HG03520 (cell line): ENCODE measurements around the gene CEMP1.

ENCODE experiments used
- ATAC-seq: cut with Tn5 transposase; IDR thresholded peaks from one replicate; pipeline ENCODE4 v1.9.1; 2021; ENCODE audit warnings: mild to moderate bottlenecking, moderate library complexity; ENCODE audit not compliant: unreplicated experiment

Gene CEMP1

DNA sequence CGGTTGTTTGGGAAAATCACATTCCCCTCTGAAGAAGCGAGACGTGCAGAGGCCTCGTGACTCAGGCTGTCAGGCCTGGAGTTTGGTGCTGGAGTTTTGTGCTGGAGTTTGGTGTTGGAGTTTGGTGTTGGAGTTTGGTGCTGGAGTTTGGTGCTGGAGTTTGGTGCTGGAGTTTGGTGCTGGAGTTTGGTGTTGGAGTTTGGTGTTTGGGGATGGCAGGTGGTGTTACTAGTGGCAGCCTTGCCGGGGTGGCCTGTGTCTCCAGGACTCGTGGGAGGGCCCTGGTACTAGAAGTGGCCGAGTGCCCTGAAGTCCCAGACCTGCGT, 43.7 kb downstream of the CEMP1 start:
- no peak for ATAC-seq

DNA sequence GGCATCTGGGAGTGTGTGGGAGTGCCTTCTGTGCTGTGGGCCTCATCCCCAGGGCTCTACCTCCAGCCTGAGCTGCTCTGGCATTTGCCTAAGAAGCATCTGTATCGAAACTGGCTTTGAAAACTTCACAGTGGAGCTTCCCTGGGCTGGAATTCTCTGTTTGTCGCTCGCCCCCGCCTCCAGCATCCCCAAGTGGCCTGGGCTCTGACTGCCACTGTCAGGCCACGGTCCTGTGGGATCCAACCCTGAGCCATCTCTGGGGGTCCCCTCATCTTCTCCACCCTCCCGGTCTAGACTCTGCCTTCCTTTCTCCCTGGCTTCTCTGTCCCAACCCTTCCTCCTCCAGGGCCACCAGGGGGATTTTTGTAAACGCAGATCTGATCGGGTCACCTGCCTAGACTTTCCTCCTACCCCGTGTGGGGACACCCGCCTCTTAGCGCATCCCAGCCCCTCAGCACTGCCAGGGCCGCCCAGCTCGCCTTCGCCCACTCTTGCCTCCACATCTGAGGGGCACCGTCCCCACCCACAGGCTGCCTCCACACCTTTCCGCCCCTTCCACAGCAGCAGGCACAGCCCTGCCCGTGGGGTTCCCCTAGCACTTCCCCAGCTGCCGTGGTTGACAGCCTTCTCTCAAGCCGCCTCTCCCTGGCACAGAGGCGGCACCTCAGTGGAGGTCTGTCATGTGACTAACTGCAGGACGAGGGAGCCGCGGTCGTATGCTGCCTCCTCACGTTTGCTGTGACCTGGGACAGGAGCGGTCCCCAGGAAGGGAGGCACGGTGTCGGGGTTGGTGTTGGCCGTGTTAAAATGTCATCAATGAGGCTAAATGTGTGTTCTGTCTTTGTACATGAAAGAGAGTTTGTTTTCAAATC, 44.3 kb downstream of the CEMP1 start:
- ATAC-seq, result no peak

DNA sequence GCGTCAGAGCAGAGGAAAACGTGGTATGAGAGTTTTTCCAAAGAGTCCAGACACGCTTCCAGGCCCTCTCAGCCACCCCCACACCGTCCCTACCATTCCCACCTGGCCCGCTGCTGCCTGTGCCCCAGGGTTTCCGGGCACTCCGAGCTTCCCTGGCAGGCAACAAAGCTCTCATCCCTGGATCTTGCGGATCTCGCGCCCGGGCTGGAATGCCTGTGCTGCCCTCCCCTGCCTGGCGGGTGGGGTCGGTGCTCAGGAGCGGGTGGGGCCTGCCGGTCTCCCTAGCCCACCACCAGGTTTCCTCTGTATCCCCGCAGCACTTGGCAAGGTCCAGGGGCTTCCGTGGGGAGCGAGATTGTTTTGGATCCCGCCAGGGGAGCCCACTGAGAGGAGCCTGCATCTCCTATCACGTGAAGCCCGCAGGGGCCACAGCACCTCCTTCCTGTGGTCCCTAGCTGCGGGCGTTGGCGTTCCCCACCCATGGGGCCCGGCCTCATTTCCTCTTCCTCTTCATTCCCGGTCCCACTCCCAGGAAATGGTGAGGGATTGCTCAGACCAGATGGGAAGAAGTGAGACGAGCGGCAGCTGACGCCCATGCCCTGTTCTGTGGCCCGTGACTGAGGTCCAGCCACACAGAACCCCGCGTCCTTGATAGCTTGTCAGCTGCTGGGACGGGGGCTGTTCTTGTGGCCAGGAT, 45.2 kb downstream of the CEMP1 start:
- ATAC-seq, result no peak

DNA sequence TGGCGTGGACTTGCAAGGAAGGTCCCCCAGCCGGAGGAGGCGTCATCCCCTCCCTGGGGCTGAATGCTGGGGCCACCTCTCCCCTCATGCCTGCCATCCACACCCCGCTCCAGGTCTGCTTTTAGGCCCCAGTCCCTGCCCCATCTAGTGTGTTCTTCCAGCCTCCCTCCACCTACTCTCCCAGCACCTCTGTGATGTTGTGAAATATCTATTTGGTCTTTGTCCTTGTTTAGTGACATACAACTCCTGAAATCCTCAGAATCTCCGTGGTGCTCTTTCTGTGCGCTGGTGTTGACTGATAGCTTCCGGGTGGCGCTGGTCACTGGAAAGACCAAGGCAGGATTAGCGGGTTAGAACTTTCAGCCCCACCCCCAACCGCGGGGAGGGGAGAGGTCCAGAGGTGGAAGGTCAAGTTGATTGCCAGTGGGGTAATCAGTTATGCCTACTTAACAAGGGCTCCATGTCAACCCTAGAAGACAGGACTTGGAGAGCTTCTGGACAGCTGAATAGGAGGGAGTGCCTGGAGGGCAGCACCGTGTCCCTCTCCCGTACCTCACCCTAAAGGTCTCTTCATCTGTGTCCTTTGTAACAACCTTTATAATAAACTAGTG, 46.2 kb downstream of the CEMP1 start:
- no peak for ATAC-seq

DNA sequence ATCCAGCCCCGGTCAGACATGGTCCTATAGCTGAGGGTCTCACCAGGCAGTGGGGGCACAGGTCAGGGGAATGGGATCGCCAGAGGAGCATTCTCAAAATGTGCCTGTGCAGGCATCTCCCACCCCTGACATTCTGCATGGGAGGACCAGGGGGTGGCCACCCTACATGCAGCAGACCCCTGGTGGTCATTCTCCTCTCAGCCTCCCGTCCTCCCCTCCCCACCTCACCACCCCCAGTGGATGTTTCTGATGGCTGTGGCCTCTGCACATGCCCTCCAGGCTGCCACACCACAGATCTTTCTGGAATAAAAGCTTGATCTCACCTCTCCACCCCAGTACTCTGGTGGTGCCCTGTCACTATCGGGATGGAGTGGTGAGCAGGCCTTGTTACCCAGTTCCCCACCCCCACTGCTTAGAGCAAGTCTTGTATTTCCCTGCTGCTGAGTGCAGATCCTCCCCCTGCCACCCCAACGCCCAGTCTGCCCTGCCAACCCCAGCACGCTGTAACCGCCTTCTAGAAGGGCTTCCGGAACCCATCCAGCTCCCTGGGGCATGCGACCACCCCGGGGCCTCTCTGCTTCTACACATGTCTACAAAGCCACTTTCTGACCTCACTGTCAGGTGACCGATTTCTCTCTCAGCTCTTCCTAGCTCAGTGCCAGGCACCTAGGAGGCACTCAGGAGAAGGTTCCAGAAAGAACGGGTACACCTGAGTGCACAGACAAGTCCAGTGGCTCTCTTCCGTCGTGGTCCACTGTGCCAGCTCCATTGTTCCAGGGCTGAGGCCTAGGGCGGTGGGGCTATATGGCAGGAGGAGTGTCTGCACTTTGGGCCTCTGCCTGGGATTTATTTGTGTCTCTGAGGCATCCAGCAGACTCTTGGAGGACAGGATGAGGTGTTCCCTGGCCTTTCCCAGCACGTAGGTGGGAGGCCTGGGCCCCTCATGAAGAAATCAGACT, 47.0 kb downstream of the CEMP1 start:
- no peak for ATAC-seq

DNA sequence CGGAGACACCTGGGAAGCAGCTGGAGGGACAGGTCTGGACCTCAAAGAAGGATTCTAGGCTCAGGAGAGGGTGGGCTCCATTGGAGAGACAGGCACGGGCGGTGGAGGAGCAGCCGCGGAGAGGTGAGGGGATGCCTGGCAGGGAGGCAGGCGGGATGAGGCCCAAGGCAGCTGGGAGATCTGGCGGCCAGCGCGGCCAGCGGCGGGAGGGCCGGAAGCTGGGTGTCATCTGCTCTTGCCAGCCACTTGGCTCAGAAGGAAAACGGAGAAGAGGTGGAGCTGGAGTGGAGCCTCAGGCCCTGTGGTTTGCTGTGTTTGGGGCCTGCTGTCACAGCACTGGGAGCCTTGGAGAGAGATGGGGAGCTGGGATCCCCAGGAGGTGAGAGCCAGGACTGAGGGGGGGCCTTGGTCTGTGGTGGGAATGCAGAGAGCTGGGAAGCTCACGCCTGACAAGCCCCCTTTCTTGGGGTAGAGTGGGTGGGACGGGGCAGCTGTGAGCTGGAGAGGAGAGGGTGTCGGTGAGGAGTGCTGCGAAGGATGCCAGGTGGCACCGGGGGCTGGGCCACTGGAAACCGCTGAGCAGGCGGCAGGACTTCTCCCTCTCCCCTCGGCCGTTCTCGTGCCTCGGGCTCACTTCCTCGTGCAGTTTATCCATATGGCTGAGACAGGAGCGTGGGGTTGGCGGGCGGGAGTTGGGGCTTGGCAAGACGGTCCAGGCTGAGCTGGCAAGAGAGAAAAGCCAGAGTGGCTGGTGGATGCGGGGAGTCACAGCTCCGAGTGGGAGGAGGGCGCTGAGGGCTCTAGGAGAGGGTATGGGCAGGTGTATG, 48.3 kb downstream of the CEMP1 start:
- no peak for ATAC-seq

DNA sequence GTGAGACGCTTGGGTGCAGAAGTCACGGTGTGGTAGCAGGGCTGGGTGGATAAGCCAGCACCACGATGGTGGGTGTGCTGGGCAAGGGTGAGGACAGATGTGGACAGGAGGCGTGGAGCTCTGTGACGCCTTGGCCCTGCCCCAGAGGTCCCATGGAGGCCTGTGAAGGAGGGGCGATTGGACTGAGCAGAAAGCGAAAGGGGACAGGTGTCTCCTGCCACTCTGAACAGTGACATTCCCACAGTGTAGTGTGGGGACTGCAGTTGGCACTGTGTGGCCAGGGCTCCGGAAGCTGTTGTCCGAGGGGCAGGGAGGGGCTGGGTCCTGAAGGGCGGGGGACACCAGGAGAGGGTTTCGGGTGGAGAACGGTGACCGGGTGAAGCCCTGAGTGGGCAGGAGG, 49.0 kb downstream of the CEMP1 start:
- no peak for ATAC-seq

DNA sequence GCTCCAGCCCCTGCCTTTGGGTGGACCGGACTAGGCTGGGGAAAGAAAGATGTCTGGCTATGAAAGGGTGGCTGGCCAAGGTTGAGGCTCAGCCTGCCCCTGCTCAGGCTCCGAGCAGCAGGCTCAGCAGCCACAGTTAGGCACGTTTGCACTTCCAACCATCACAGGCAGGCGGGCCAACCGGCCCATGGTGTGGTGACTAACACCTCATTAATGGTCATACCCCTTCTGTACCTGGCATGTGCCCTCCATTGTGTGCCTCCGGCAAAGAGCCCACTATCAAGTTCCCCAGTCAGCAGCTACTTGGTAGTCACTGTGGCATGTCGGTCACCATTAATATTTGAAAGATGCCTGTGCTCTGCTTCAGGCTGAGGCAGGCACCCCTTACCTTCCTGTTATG, 49.5 kb downstream of the CEMP1 start:
- ATAC-seq, result no peak

DNA sequence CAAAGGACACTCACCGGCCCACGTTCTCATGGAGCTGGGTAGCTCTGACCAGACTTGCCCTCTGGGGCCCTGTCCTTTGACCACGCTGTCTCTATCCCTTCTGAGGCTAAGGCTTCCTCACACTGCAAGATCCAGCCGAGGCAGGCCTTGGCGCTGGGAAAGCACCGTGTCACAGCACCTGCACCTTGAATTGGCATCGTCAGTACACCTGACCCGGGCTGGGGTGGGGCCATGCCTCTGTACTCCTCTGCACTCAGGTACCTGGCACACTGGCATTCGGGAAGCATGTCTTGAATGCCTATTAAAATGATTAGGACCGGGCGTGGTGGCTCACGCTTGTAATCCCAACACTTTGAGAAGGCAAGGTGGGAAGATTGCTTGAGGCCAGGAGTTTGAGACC, 50.3 kb downstream of the CEMP1 start:
- no peak for ATAC-seq
